Activated CD4-positive, alpha-beta T cell treated with anti-CD3 and anti-CD28 coated beads, Interleukin-2, amount 50 U/mL, for 48 hours (primary cell): ENCODE results near the gene CHRNA5.

Experiments
- DNase-seq, 2 experiments: peaks; one replicate each; pipeline ENCODE4 v3.0.0-alpha.2; 2020

CHRNA5 gene

DNA sequence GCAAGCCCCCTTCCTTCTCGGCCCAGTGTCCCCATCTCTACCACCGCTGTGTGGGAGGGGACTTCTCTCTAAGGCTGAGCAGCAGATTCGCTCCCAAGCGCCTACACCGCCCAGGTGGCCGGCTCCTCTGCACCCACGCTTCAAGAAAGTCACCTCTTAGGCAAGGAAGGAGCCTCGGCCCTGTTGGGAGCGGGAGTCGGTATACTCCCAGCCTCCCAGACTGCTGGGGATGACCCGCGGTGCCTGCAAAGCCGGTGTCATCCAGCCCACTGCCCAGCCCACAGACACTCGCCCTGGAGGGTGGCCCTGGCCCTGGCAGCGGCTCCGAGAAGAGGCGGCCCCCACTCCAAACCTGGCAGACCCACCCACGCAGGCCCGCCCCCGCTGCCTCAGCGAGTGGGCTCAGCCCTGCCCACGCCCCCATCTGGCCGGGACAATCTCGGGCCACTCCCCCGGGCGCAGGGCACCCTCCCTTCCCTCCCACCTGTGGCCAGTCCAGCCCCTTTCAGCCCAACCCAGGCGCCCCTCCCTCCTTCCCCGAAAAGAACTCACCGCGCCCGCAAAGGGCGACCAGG, 75.3 kb downstream of the CHRNA5 start:
- DNase-seq: peak in 1 of 2 experiments; percentile 7

DNA sequence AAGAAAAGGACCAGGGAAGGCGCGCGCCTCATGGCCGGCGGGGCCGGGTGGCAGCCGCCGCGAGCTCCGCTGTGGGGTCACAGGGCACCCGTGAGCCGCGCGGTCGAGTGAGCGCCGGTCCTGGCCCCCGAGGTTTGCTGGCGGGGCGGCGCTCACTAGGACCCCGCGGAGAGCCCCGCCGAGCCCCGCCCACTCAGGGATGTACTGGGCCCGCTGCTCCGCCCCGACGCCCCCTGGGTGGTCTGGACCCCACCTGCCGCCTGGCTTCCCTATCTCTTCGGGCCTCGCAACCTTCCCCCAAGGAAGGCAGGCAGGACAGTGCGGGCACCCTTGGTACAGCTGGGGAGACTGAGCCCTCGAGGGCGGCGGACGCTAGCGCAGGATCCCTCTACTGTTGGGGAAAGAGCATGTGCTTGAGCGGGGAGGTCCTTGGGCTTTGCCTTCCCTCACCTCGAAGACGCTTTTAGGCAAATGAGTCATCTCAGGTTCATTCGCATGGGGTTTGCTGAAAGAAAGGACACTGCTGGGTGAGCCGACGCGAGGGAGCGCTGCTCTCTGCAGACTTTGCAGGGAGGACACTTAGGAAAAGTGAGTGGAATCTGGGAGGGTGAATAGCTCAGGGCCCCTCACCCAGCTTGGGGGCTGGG, 75.9 kb downstream of the CHRNA5 start, which contains the start of gene CHRNB4:
TSS of gene CHRNB4 (minus strand) at position 109 of the 647 bp plus-strand sequence. CDS start at position 32, 77 bp downstream.
- no peak for DNase-seq

DNA sequence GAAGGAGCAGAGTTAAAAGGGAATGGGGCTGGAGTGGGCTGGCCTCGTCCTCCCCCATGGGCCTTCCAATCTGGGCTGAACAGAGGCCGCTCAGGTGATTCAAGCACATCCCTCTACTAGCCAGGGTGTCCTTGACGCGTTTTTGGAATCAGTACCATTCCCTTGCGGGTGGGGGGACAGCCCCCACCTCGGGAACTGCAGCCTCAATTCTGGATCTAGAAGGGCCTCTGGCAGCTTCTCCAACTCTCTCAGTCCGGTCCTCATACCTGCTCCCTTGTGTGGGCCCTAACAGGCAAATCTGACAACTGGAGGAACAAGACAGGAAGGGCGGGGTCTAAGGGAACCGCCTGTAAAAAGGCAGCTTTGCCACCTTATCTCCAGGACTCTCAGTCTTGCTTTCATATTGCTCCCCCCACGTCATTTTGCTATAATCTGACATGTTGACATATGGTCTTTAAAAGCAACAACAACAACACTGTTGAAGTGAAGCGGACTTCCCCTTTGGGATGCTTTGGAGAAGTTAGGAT, 76.5 kb downstream of the CHRNA5 start:
- no peak for DNase-seq

DNA sequence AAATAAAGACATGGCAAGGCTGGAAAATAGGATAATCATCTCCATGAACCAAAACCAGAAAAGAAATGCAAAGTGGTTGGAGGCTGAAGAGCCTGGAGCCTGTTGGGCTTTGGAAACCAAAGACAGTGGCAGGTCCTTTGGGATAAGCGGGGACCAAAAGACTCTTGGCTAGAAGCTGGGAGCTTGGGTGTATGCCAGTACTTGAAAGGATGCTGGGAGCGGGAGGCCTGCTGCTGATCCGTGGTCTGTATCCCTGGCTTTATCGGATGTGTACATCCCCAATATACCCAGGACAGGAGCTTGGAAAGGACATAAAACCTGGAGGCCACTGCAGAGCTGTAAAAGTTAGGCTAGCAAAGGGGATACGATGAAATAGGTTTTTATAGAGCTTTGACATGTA, 77.0 kb downstream of the CHRNA5 start:
- DNase-seq: no peak
